Measurements from ENCODE around the gene CMTM3. TPM values are rescaled to one million over a fixed set of nuclear protein-coding genes. Genes with fewer than 3 reads are reported as not detected.
"Not testable (repeated sequence)": the region's sequence is repeated elsewhere in the genome, so short reads cannot be mapped to it uniquely, and the experiment has no call there.

CMTM3 gene
- total RNA-seq, 1 donor from 2014 or later = 89.2 TPM

DNA sequence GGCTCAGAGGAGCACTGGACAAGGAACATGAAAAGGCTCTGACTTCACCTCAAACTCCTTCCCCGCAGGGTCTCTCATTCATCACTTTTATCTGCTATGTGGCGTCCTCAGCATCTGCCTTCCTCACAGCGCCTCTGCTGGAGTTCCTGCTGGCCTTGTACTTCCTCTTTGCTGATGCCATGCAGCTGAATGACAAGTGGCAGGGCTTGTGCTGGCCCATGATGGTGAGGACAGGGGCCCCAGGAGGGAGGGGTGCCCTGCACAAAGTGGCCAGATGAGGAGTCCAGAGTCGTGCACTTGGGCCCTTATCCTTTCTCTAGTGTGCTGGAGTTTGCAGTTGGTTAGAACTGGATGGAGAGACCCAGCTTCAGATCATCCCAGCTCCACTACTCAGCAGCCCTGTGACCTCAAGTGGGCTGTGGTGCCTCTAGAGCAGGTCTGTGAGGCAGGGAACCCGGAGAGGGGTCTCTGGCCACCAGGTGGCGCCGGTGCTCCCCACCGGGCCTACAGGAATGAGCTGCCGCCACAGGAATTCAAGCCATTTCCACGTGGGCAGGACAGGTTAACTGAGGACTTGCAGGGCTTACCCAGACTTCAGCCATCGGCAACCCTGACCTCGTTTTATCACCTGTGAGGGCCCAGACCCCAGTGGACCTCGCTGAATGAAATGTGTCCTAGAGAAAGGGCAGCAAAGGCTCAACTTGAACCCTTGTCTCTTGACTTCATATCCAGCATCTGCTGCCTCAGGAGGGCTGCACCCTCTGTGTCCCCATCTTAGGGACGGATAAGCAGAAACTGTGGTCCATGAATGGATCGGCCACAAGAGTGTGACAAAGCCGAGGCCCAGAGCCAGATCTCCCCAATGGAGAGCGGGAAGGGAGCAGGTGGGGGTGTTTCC is 4.0 kb downstream of the CMTM3 start:
- Mint-ChIP-seq H3K4me3 (peak overlapping the region; percentile 83), H3K4me1 (peaks cover 23% of the 10 kb centered on the region), H3K27ac (ENCODE audit: unreplicated experiment) (no peak overlapping the region), H3K27me3 (ENCODE audit: low read depth) (peaks cover 2% of the 10 kb centered on the region), H3K36me3 (ENCODE audit: low read depth) (peaks cover 3% of the 10 kb centered on the region), H3K9me3 (no peaks in the 10 kb centered on the region)
- DNase-seq (ENCODE audit: low read depth, low spot score) = peak; percentile 86
- TF ChIP-seq, protein P1, sequence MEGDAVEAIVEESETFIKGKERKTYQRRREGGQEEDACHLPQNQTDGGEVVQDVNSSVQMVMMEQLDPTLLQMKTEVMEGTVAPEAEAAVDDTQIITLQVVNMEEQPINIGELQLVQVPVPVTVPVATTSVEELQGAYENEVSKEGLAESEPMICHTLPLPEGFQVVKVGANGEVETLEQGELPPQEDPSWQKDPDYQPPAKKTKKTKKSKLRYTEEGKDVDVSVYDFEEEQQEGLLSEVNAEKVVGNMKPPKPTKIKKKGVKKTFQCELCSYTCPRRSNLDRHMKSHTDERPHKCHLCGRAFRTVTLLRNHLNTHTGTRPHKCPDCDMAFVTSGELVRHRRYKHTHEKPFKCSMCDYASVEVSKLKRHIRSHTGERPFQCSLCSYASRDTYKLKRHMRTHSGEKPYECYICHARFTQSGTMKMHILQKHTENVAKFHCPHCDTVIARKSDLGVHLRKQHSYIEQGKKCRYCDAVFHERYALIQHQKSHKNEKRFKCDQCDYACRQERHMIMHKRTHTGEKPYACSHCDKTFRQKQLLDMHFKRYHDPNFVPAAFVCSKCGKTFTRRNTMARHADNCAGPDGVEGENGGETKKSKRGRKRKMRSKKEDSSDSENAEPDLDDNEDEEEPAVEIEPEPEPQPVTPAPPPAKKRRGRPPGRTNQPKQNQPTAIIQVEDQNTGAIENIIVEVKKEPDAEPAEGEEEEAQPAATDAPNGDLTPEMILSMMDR (conservative IDR thresholded peaks at IDR 0.05) = peak; percentile 95

DNA sequence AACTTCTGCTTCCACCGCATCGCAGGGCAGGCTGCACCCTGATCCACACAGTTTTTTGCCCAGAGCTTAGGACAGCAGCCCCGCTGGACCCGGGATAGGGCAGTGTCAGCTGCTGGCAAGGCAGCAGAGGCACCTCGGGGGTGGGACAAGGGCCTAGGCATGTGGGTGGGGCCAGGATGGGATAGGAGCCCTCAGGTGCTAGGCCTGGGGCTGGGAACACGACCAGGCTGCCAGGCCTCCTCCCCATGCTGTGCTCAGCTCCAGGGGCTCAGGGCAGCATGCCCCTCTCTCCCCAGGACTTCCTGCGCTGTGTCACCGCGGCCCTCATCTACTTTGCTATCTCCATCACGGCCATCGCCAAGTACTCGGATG is 4.6 kb downstream of the CMTM3 start:
- TF ChIP-seq, protein P1 (conservative IDR thresholded peaks at IDR 0.05) = no peak
- H3K36me3 Mint-ChIP-seq (ENCODE audit: low read depth) = peaks cover 3% of the 10 kb centered on the region
- peaks cover 17% of the 10 kb centered on the region for H3K4me1 Mint-ChIP-seq
- DNase-seq (ENCODE audit: low read depth, low spot score) = no peak
- no peak overlapping the region for H3K27ac Mint-ChIP-seq (ENCODE audit: unreplicated experiment)
- no peak overlapping the region for H3K4me3 Mint-ChIP-seq
- H3K9me3 Mint-ChIP-seq = no peaks in the 10 kb centered on the region
- peaks cover 2% of the 10 kb centered on the region for H3K27me3 Mint-ChIP-seq (ENCODE audit: low read depth)

DNA sequence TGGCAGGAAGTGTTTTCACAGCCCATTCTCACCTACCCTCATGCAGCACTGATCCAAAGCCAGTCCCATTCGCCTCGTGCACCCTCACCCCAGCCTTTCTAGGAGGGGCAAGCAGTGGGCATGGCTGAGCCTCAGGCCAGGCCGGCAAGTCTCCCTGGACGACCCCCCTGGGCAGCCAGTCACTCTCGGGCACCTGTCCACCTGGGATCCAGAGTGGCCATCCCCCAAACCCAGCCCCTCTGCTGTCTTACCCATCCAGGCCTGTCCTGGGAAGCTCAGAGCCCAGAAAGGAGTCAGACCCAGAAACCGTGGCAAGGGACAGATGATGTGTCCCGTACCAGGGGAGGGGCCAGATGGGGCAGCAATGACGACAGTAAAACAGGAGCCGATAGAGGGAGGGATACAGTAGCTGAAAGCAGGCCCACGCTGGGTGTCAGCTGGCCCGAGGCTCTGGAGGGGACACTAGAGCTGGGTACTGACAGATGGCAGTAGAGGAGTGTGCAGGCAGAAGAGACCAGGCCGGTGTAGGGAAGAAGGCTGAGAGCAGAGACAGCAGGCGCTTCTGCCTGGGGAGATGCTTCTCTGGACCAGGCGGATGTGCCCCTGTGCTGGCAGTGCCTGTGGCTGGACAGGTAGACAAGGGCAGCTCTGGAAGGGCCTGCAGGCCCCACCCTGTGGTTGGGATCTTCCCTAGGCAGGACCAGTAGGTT is 5.8 kb downstream of the CMTM3 start:
- Mint-ChIP-seq H3K36me3 (ENCODE audit: low read depth) (peaks cover 3% of the 10 kb centered on the region), H3K4me1 (peaks cover 15% of the 10 kb centered on the region), H3K4me3 (peak overlapping the region; percentile 19), H3K9me3 (no peaks in the 10 kb centered on the region), H3K27ac (ENCODE audit: unreplicated experiment) (no peak overlapping the region), H3K27me3 (ENCODE audit: low read depth) (no peaks in the 10 kb centered on the region)
- TF ChIP-seq, protein P1 (conservative IDR thresholded peaks at IDR 0.05) = no peak
- no peak for DNase-seq (ENCODE audit: low read depth, low spot score)

DNA sequence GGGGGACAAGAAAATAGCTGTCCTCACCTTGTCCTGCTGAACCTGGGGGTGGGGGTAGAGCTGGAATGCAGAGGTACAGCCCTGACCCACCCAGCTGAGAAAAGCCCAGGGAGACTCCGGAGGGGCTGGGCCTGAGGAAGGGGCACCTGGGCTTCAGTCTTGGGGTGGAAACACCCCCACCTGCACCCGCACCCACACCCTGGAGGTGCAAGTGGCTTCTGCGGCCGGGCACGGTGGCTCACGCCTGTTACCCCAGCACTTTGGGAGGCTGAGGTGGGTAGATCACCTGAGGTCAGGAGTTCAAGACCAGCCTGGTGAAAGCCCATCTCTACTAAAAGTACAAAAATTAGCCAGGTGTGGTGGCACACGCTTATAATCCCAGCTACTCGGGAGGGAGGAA is 7.4 kb downstream of the CMTM3 start:
- H3K9me3 Mint-ChIP-seq; H3K27me3 Mint-ChIP-seq (ENCODE audit: low read depth); H3K4me1 Mint-ChIP-seq; H3K4me3 Mint-ChIP-seq; H3K36me3 Mint-ChIP-seq (ENCODE audit: low read depth); H3K27ac Mint-ChIP-seq (ENCODE audit: unreplicated experiment); DNase-seq (ENCODE audit: low read depth, low spot score): not testable (repeated sequence)

DNA sequence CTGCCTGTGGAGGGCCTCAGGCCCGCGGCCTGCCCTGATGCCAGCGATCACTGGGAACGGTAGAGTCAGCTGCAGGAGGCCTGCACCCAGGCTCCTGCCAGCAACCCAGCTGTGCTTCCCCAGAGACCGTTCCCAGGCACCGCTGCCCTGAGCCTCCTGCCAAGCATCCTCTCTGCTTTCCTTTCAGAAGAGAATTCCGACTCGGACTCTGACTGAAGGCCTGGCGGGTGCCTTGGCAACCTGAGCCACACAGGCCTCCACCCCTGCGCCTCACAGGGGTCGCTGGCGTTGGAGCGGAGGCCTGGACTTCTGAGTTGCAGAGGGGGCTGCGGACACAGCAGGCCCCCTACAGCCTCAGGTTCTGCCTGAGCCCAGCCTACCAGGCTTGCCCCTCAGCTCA is 7.9 kb downstream of the CMTM3 start:
- TF ChIP-seq, protein P1 (conservative IDR thresholded peaks at IDR 0.05) = no peak
- DNase-seq (ENCODE audit: low read depth, low spot score) = no peak
- H3K36me3 Mint-ChIP-seq (ENCODE audit: low read depth) = peaks cover 5% of the 10 kb centered on the region
- no peaks in the 10 kb centered on the region for H3K9me3 Mint-ChIP-seq
- H3K27ac Mint-ChIP-seq (ENCODE audit: unreplicated experiment) = no peak overlapping the region
- peaks cover 7% of the 10 kb centered on the region for H3K4me1 Mint-ChIP-seq
- no peak overlapping the region for H3K4me3 Mint-ChIP-seq
- no peaks in the 10 kb centered on the region for H3K27me3 Mint-ChIP-seq (ENCODE audit: low read depth)
